Endodermal cell (in vitro differentiated cells): ENCODE results near the gene CXorf38. TPM values are rescaled to one million over a fixed set of nuclear protein-coding genes. Genes with fewer than 3 reads are reported as not detected.

Source experiments
- DNase-seq: peaks from one replicate; pipeline ENCODE4 v3.0.0-alpha.2; 2017
- H3K27ac ChIP-seq: 2 replicates; pipeline ENCODE4 v1.5.1; 2013; ENCODE audit warnings: mild to moderate bottlenecking, low read depth, low read length, moderate library complexity
- H3K27me3 ChIP-seq: 2 replicates; pipeline ENCODE4 v1.6.1; 2013; ENCODE audit warnings: mild to moderate bottlenecking, low read length, moderate library complexity; ENCODE audit not compliant: insufficient read depth, control insufficient read depth, poor library complexity, severe bottlenecking
- H3K36me3 ChIP-seq: 2 replicates; pipeline ENCODE4 v1.7.0; 2013; ENCODE audit warnings: mild to moderate bottlenecking, low read length, moderate library complexity; ENCODE audit not compliant: control insufficient read depth, insufficient read depth
- H3K4me1 ChIP-seq: one replicate; pipeline ENCODE4 v1.7.0; 2013; ENCODE audit warnings: low read length; ENCODE audit not compliant: control insufficient read depth, insufficient read depth
- H3K4me3 ChIP-seq: 2 replicates; pipeline ENCODE4 v1.5.1; 2013; ENCODE audit warnings: mild to moderate bottlenecking, low read length, moderate library complexity
- H3K9ac ChIP-seq: 2 replicates; pipeline ENCODE4 v1.6.1; 2013; ENCODE audit warnings: mild to moderate bottlenecking, low read length, moderate library complexity; ENCODE audit not compliant: poor library complexity, severe bottlenecking; ENCODE audit errors: extremely low read depth
- H3K9me3 ChIP-seq: 2 replicates; pipeline ENCODE4 v1.6.1; 2013; ENCODE audit warnings: mild to moderate bottlenecking, low read length, moderate library complexity; ENCODE audit not compliant: control insufficient read depth
- H3K27ac Mint-ChIP-seq: 2 replicates; pipeline ENCODE4 v1.8.0; 2020; ENCODE audit warnings: mixed read lengths
- H3K27me3 Mint-ChIP-seq: 2 replicates; pipeline ENCODE4 v1.8.0; 2021; ENCODE audit warnings: mild to moderate bottlenecking, mixed read lengths; ENCODE audit not compliant: insufficient read depth
- H3K36me3 Mint-ChIP-seq: 2 replicates; pipeline ENCODE4 v1.8.0; 2020; ENCODE audit warnings: low read depth, mixed read lengths
- H3K4me1 Mint-ChIP-seq: 2 replicates; pipeline ENCODE4 v1.8.0; 2020; ENCODE audit warnings: mixed read lengths
- H3K4me3 Mint-ChIP-seq: 2 replicates; pipeline ENCODE4 v1.8.0; 2020; ENCODE audit warnings: mild to moderate bottlenecking, moderate library complexity, mixed read lengths
- H3K9me3 Mint-ChIP-seq: 2 replicates; pipeline ENCODE4 v1.8.0; 2020; ENCODE audit warnings: mild to moderate bottlenecking, mixed read lengths
- CTCF ChIP-seq: fragments of 200-600 bp; sonication (generic); conservative IDR thresholded peaks from 2 replicates; pipeline ENCODE4 v1.5.0; 2021; ENCODE audit warnings: antibody characterized with exemption, mild to moderate bottlenecking
- WGBS, 2 experiments: methylation state at CpG; one replicate each; pipeline versions ENCODE4 v1.1.5 to v1.1.7; 2013; ENCODE audit warnings: missing lambda C conversion rate in 2 of 2, mixed read lengths in 1 of 2; ENCODE audit not compliant: insufficient coverage in 1 of 2, insufficient read length in 1 of 2; 5-methylcytosine and 5-hydroxymethylcytosine counted together
- total RNA-seq, 2 donors: library from RNA; stranded (reverse); fragmentation: NEBNext Ultra II Directional in 1 of 2; extraction: Animal tissue kit (Norgen Biotek cat#: 25700) in 1 of 2; gene quantifications; 2 replicates in 1 of 2; 3 replicates in 1 of 2; pipeline ENCODE4 v1.2.1, GENCODE V29; 2021

The CXorf38 gene
- total RNA-seq, 2 donors from 2014 or later: 9.1 to 10.6 TPM

GRCh38 chrX:40646489-40647306, 663 bp downstream of the CXorf38 start:
- Mint-ChIP-seq H3K4me1 (peaks cover 14% of the 10 kb centered on the region), H3K27me3 (no peaks in the 10 kb centered on the region), H3K36me3 (peaks cover 11% of the 10 kb centered on the region), H3K4me3 (peak overlapping the region; percentile 91), H3K9me3 (peaks cover 26% of the 10 kb centered on the region), H3K27ac (peak overlapping the region; percentile 93)
- Histone ChIP-seq H3K9me3 (no peaks in the 10 kb centered on the region), H3K4me1 (no peaks in the 10 kb centered on the region), H3K9ac (peak overlapping the region; percentile 49), H3K27me3 (no peaks in the 10 kb centered on the region), H3K27ac (no peak overlapping the region), H3K36me3 (peaks cover 13% of the 10 kb centered on the region), H3K4me3 (peak overlapping the region; percentile 84)
- TF ChIP-seq CTCF: no peak
- DNase-seq: no peak
- WGBS, 2 experiments: 0 to 7% methylated on average over 3 to 31 of the region's 33 CpGs

GRCh38 chrX:40644821-40645358, 2.5 kb downstream of the CXorf38 start:
- H3K27me3 ChIP-seq: no peaks in the 10 kb centered on the region
- no peaks in the 10 kb centered on the region for H3K9me3 ChIP-seq
- WGBS, 2 experiments: 89 to 93% methylated on average over 1 to 4 of the region's 4 CpGs
- no peak for DNase-seq
- H3K4me1 Mint-ChIP-seq: peaks cover 14% of the 10 kb centered on the region
- no peaks in the 10 kb centered on the region for H3K4me1 ChIP-seq
- H3K27ac ChIP-seq: no peak overlapping the region
- peaks cover 13% of the 10 kb centered on the region for H3K36me3 Mint-ChIP-seq
- H3K27me3 Mint-ChIP-seq: no peaks in the 10 kb centered on the region
- peak overlapping the region; percentile 29 for H3K4me3 ChIP-seq
- H3K4me3 Mint-ChIP-seq: peak overlapping the region; percentile 17
- H3K9me3 Mint-ChIP-seq: peaks cover 30% of the 10 kb centered on the region
- H3K27ac Mint-ChIP-seq: peak overlapping the region; percentile 39
- peaks cover 2% of the 10 kb centered on the region for H3K36me3 ChIP-seq
- TF ChIP-seq CTCF: no peak
- H3K9ac ChIP-seq: no peak overlapping the region

GRCh38 chrX:40644176-40644575, 3.2 kb downstream of the CXorf38 start:
- no peak overlapping the region for H3K27ac ChIP-seq

More at GRCh38 chrX:40644176-40644575, 3.2 kb downstream of the CXorf38 start:
- H3K9me3 Mint-ChIP-seq: peaks cover 30% of the 10 kb centered on the region
- H3K4me3 Mint-ChIP-seq: no peak overlapping the region
- H3K4me1 Mint-ChIP-seq: peaks cover 14% of the 10 kb centered on the region
- H3K27ac Mint-ChIP-seq: no peak overlapping the region
- TF ChIP-seq CTCF: no peak
- Histone ChIP-seq H3K4me3 (no peak overlapping the region), H3K9ac (no peak overlapping the region), H3K4me1 (no peaks in the 10 kb centered on the region), H3K36me3 (no peaks in the 10 kb centered on the region), H3K9me3 (no peaks in the 10 kb centered on the region), H3K27me3 (no peaks in the 10 kb centered on the region)
- H3K36me3 Mint-ChIP-seq: peaks cover 13% of the 10 kb centered on the region
- H3K27me3 Mint-ChIP-seq: no peaks in the 10 kb centered on the region
- 100% methylated on average over 1 to 3 of the region's 5 CpGs for WGBS, 2 experiments
- no peak for DNase-seq
